22Rv1 (cell line): ENCODE data around the gene SPACA1.
"Not testable (repeated sequence)": the region's sequence is repeated elsewhere in the genome, so short reads cannot be mapped to it uniquely, and the experiment has no call there.

Experiments
- H3K27ac ChIP-seq: fragments of 450-650 bp; 2 replicates; pipeline ENCODE4 v1.5.1; 2017
- CTCF ChIP-seq: fragments of 450-650 bp; IDR thresholded peaks from 2 replicates; pipeline ENCODE4 v1.5.1; 2017; ENCODE audit warnings: mild to moderate bottlenecking
- ZFX ChIP-seq: fragments of 450-650 bp; IDR thresholded peaks from 2 replicates; pipeline ENCODE4 v1.6.1; 2017; ENCODE audit warnings: antibody characterized with exemption, borderline replicate concordance

SPACA1 gene

GRCh38 chr6:88047510-88048150 is at the start of gene SPACA1:
Gene SPACA1 (plus strand): TSS chr6:88047841. CDS start chr6:88047906, 65 bp downstream.
- no peak within 1 kb of the TSS for H3K27ac ChIP-seq
- TF ChIP-seq CTCF = no peak
- no peak for TF ChIP-seq ZFX

- no peak overlapping the region for H3K27ac ChIP-seq
- no peak for TF ChIP-seq CTCF
These were observed 46.9 kb upstream of the SPACA1 start for GRCh38 chr6:88000713-88001112.

GRCh38 chr6:88001279-88001678 is 46.4 kb upstream of the SPACA1 start:
- H3K27ac ChIP-seq = not testable (repeated sequence)

GRCh38 chr6:88004707-88005106 is 42.9 kb upstream of the SPACA1 start:
- TF ChIP-seq ZFX (no peak), CTCF (no peak)

GRCh38 chr6:88006557-88006956 is 41.1 kb upstream of the SPACA1 start:
- H3K27ac ChIP-seq = no peak overlapping the region
- TF ChIP-seq ZFX (no peak), CTCF (no peak)

More at GRCh38 chr6:88004707-88005106, 42.9 kb upstream of the SPACA1 start:
- no peak overlapping the region for H3K27ac ChIP-seq

GRCh38 chr6:88008411-88008810 is 39.2 kb upstream of the SPACA1 start:
- H3K27ac ChIP-seq = no peak overlapping the region
- TF ChIP-seq ZFX = no peak
- TF ChIP-seq CTCF = no peak

- no peak overlapping the region for H3K27ac ChIP-seq
- TF ChIP-seq ZFX (no peak), CTCF (no peak)
These were observed 38.8 kb upstream of the SPACA1 start for GRCh38 chr6:88008831-88009231.

GRCh38 chr6:88013015-88013414 is 34.6 kb upstream of the SPACA1 start:
- TF ChIP-seq CTCF (no peak), ZFX (no peak)
- no peak overlapping the region for H3K27ac ChIP-seq
